ENCODE data around the gene PLEKHB2. TPM values are rescaled to one million over a fixed set of nuclear protein-coding genes. Genes with fewer than 3 reads are reported as not detected.

PLEKHB2 gene
- total RNA-seq, 2 donors from 2014 or later = 40.1 to 42.0 TPM

DNA sequence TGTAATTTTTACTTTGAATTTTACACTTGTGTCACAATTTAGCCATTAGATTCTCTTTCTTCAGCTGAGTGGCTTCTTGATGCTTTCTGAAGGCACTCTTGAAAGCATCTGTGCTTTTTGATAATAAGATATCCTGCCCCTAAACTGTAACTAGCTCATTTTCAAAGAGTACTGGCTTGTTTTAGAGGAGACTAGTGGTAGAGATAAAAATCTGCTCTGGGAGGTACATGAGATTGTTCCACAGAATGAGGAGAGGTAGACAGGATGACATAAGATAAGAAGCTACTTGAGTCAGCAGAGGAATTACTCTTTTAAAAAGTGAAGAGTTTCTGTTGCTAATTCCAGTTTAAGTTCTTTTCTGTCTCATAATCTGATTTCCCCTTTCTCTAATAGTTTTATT, 10.6 kb downstream of the PLEKHB2 start:
- no peak overlapping the region for H3K27ac ChIP-seq
- ATAC-seq (ENCODE audit: insufficient number of reproducible peaks, low FRiP score, low read depth) (no peak), DNase-seq (ENCODE audit: low spot score) (no peak)
- TF ChIP-seq, protein P1, sequence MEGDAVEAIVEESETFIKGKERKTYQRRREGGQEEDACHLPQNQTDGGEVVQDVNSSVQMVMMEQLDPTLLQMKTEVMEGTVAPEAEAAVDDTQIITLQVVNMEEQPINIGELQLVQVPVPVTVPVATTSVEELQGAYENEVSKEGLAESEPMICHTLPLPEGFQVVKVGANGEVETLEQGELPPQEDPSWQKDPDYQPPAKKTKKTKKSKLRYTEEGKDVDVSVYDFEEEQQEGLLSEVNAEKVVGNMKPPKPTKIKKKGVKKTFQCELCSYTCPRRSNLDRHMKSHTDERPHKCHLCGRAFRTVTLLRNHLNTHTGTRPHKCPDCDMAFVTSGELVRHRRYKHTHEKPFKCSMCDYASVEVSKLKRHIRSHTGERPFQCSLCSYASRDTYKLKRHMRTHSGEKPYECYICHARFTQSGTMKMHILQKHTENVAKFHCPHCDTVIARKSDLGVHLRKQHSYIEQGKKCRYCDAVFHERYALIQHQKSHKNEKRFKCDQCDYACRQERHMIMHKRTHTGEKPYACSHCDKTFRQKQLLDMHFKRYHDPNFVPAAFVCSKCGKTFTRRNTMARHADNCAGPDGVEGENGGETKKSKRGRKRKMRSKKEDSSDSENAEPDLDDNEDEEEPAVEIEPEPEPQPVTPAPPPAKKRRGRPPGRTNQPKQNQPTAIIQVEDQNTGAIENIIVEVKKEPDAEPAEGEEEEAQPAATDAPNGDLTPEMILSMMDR (IDR thresholded peaks at IDR 0.05) = no peak
- H3K27me3 ChIP-seq (replicated peaks; ENCODE audit: insufficient read depth) = no peaks in the 10 kb centered on the region
- H3K4me1 ChIP-seq (ENCODE audit: control insufficient read depth in 1 of 2, low read depth in 2 of 2) = peaks cover 5 to 13% of the 10 kb centered on the region in 2 donors
- H3K36me3 ChIP-seq = peaks cover 4% of the 10 kb centered on the region
- no peak overlapping the region for H3K4me3 ChIP-seq
- H3K9me3 ChIP-seq = no peaks in the 10 kb centered on the region

GRCh38 chr2:131120815-131121317, 15.7 kb downstream of the PLEKHB2 start:
- ATAC-seq (ENCODE audit: insufficient number of reproducible peaks, low FRiP score, low read depth) (no peak), DNase-seq (ENCODE audit: low spot score) (no peak)
- H3K4me3 ChIP-seq = no peak overlapping the region
- TF ChIP-seq, protein P1 (IDR thresholded peaks at IDR 0.05) = no peak
- peaks cover 3% of the 10 kb centered on the region for H3K36me3 ChIP-seq
- peaks cover 0 to 7% of the 10 kb centered on the region in 2 donors for H3K4me1 ChIP-seq (ENCODE audit: control insufficient read depth in 1 of 2, low read depth in 2 of 2)
- no peaks in the 10 kb centered on the region for H3K27me3 ChIP-seq (replicated peaks; ENCODE audit: insufficient read depth)
- H3K9me3 ChIP-seq = no peaks in the 10 kb centered on the region
- no peak overlapping the region for H3K27ac ChIP-seq

DNA sequence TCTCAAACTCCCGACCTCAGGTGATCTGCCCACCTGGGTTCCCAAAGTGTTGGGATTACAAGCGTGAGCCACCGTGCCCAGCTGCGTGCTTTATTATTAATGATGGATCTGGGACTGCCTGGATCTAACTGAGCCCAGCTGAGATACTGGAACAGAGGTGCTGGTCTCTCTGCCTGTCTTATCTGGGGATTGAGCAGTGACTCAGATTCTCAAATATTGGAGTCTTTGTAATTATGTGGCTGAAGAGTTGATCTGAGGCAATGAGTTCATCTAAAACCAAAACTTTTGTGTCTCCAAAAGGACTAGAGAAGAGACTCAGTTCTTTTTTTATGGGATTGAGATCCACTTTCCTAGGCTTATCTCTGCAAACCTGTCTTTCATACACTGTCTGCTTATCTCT, 16.3 kb downstream of the PLEKHB2 start:
- peaks cover 0 to 7% of the 10 kb centered on the region in 2 donors for H3K4me1 ChIP-seq (ENCODE audit: control insufficient read depth in 1 of 2, low read depth in 2 of 2)
- TF ChIP-seq, protein P1 (IDR thresholded peaks at IDR 0.05) = no peak
- H3K4me3 ChIP-seq = no peak overlapping the region
- peaks cover 9% of the 10 kb centered on the region for H3K36me3 ChIP-seq
- H3K27ac ChIP-seq = no peak overlapping the region
- no peaks in the 10 kb centered on the region for H3K27me3 ChIP-seq (replicated peaks; ENCODE audit: insufficient read depth)
- DNase-seq (ENCODE audit: low spot score) (no peak), ATAC-seq (ENCODE audit: insufficient number of reproducible peaks, low FRiP score, low read depth) (no peak)
- H3K9me3 ChIP-seq = no peaks in the 10 kb centered on the region

GRCh38 chr2:131122496-131122895, 17.4 kb downstream of the PLEKHB2 start:
- Histone ChIP-seq H3K9me3 (no peaks in the 10 kb centered on the region), H3K27ac (no peak overlapping the region), H3K4me3 (no peak overlapping the region), H3K36me3 (peaks cover 15% of the 10 kb centered on the region), H3K4me1 (ENCODE audit: control insufficient read depth in 1 of 2, low read depth in 2 of 2) (peaks cover 0 to 7% of the 10 kb centered on the region in 2 donors), H3K27me3 (replicated peaks; ENCODE audit: insufficient read depth) (no peaks in the 10 kb centered on the region)
- TF ChIP-seq, protein P1 (IDR thresholded peaks at IDR 0.05) = no peak
- no peak for ATAC-seq (ENCODE audit: insufficient number of reproducible peaks, low FRiP score, low read depth)
- no peak for DNase-seq (ENCODE audit: low spot score)

- no peak for ATAC-seq (ENCODE audit: insufficient number of reproducible peaks, low FRiP score, low read depth)
- no peaks in the 10 kb centered on the region for H3K9me3 ChIP-seq
- H3K4me1 ChIP-seq (ENCODE audit: control insufficient read depth in 1 of 2, low read depth in 2 of 2) = peaks cover 0 to 7% of the 10 kb centered on the region in 2 donors
- H3K36me3 ChIP-seq = peaks cover 22% of the 10 kb centered on the region
- no peak for DNase-seq (ENCODE audit: low spot score)
- H3K4me3 ChIP-seq = no peak overlapping the region
- TF ChIP-seq, protein P1 (IDR thresholded peaks at IDR 0.05) = no peak
- no peaks in the 10 kb centered on the region for H3K27me3 ChIP-seq (replicated peaks; ENCODE audit: insufficient read depth)
- no peak overlapping the region for H3K27ac ChIP-seq
Observed at GRCh38 chr2:131123192-131123591, 18.1 kb downstream of the PLEKHB2 start.
